WTC11 (cell line): ENCODE measurements around the gene BMX. TPM values are rescaled to one million over a fixed set of nuclear protein-coding genes. Genes with fewer than 3 reads are reported as not detected.

Experiments
- ATAC-seq: fragments of 200-7000 bp; cut with Tn5 transposase; 2 replicates; pipeline ENCODE4 v1.10.0; 2021; ENCODE audit warnings: mild to moderate bottlenecking, moderate library complexity
- CTCF ChIA-PET: fragments of 300-600 bp; sonication (Branson Sonifier 250); formaldehyde crosslinking; loops from one replicate; lab custom pipeline; 2021; ENCODE audit warnings: antibody characterized with exemption; lab: Charles Lee
- POLR2A ChIA-PET: fragments of 350-600 bp; sonication (Branson Sonifier 250); formaldehyde crosslinking; loops from one replicate; lab custom pipeline; 2021; ENCODE audit warnings: antibody characterized with exemption; lab: Charles Lee
- DNase-seq: peaks from one replicate; pipeline ENCODE4 v3.0.0; 2021; ENCODE audit warnings: low spot score
- H3K27ac Mint-ChIP-seq: 2 replicates; pipeline ENCODE4 v1.8.0; 2021; ENCODE audit warnings: mixed read lengths
- H3K27me3 Mint-ChIP-seq: 2 replicates; pipeline ENCODE4 v1.8.0; 2021; ENCODE audit warnings: low read depth, mild to moderate bottlenecking, moderate library complexity, mixed read lengths
- H3K36me3 Mint-ChIP-seq: 2 replicates; pipeline ENCODE4 v1.8.0; 2021; ENCODE audit warnings: mixed read lengths
- H3K4me1 Mint-ChIP-seq: 2 replicates; pipeline ENCODE4 v1.8.0; 2022; ENCODE audit warnings: mixed read lengths
- H3K4me3 Mint-ChIP-seq: 2 replicates; pipeline ENCODE4 v1.8.0; 2021; ENCODE audit warnings: mild to moderate bottlenecking, moderate library complexity, mixed read lengths
- H3K9me3 Mint-ChIP-seq: 2 replicates; pipeline ENCODE4 v1.8.0; 2021; ENCODE audit warnings: mixed read lengths
- AR ChIP-seq: fragments of 250-450 bp; sonication (Bioruptor Pico); IDR thresholded peaks from 2 replicates; pipeline ENCODE4 v1.9.0; 2021; ENCODE audit warnings: mild to moderate bottlenecking
- CREB1 ChIP-seq: sonication (generic); formaldehyde crosslinking; IDR thresholded peaks from 2 replicates; pipeline ENCODE4 v1.8.0; 2023; ENCODE audit warnings: mild to moderate bottlenecking, missing genetic modification reagents
- CTCF ChIP-seq: fragments of 200-600 bp; IDR thresholded peaks from 2 replicates; pipeline ENCODE4 v1.8.0; 2022; ENCODE audit warnings: antibody characterized with exemption
- ERG ChIP-seq: fragments of 250-450 bp; sonication (Bioruptor Pico); IDR thresholded peaks from 2 replicates; pipeline ENCODE4 v1.8.0; 2021; ENCODE audit warnings: mild to moderate bottlenecking
- ETV6 ChIP-seq: sonication (generic); formaldehyde crosslinking; IDR thresholded peaks from 2 replicates; pipeline ENCODE4 v1.8.1; 2022; ENCODE audit warnings: mild to moderate bottlenecking, missing genetic modification reagents
- HMGA2 ChIP-seq: fragments of 250-450 bp; sonication (Bioruptor Pico); IDR thresholded peaks from 2 replicates; pipeline ENCODE4 v1.4.0; 2021; ENCODE audit warnings: mild to moderate bottlenecking, moderate library complexity
- HMGXB4 ChIP-seq: sonication (generic); formaldehyde crosslinking; IDR thresholded peaks from 2 replicates; pipeline ENCODE4 v1.8.1; 2023; ENCODE audit warnings: mild to moderate bottlenecking, moderate library complexity, missing genetic modification reagents
- IRF1 ChIP-seq: sonication (generic); formaldehyde crosslinking; IDR thresholded peaks from 2 replicates; pipeline ENCODE4 v1.8.0; 2023; ENCODE audit warnings: missing genetic modification reagents
- MXD4 ChIP-seq: fragments of 250-450 bp; sonication (Bioruptor Pico); IDR thresholded peaks from 2 replicates; pipeline ENCODE4 v1.8.0; 2021; ENCODE audit warnings: mild to moderate bottlenecking, moderate library complexity, borderline replicate concordance
- MYBL2 ChIP-seq: sonication (generic); formaldehyde crosslinking; IDR thresholded peaks from 2 replicates; pipeline ENCODE4 v1.8.1; 2023; ENCODE audit warnings: mild to moderate bottlenecking, moderate library complexity, missing genetic modification reagents
- PRDM15 ChIP-seq: sonication (generic); formaldehyde crosslinking; IDR thresholded peaks from 2 replicates; pipeline ENCODE4 v1.8.0; 2022; ENCODE audit warnings: missing genetic modification reagents
- SMAD3 ChIP-seq: sonication (generic); formaldehyde crosslinking; IDR thresholded peaks from 2 replicates; pipeline ENCODE4 v1.8.0; 2022; ENCODE audit warnings: missing genetic modification reagents, mild to moderate bottlenecking, borderline replicate concordance
- TCF7 ChIP-seq: sonication (generic); formaldehyde crosslinking; IDR thresholded peaks from 2 replicates; pipeline ENCODE4 v1.8.0; 2022; ENCODE audit warnings: mild to moderate bottlenecking, low read depth, missing genetic modification reagents, moderate library complexity
- TP53 ChIP-seq: sonication (generic); formaldehyde crosslinking; IDR thresholded peaks from 2 replicates; pipeline ENCODE4 v1.8.1; 2023; ENCODE audit warnings: mild to moderate bottlenecking, missing genetic modification reagents
- ZBTB21 ChIP-seq: sonication (generic); formaldehyde crosslinking; IDR thresholded peaks from 2 replicates; pipeline ENCODE4 v1.8.1; 2023; ENCODE audit warnings: mild to moderate bottlenecking, missing genetic modification reagents, borderline replicate concordance
- ZNF219 ChIP-seq: sonication (generic); formaldehyde crosslinking; IDR thresholded peaks from 2 replicates; pipeline ENCODE4 v1.8.0; 2023; ENCODE audit warnings: missing genetic modification reagents, mild to moderate bottlenecking, borderline replicate concordance
- ZNF232 ChIP-seq: sonication (generic); formaldehyde crosslinking; IDR thresholded peaks from 2 replicates; pipeline ENCODE4 v1.8.0; 2022; ENCODE audit warnings: mild to moderate bottlenecking, missing genetic modification reagents
- ZNF396 ChIP-seq: fragments of 250-450 bp; sonication (Bioruptor Pico); IDR thresholded peaks from 2 replicates; pipeline ENCODE4 v1.8.0; 2021; ENCODE audit warnings: mild to moderate bottlenecking, moderate library complexity, borderline replicate concordance
- ZNF423 ChIP-seq: fragments of 250-450 bp; sonication (Bioruptor Pico); IDR thresholded peaks from 2 replicates; pipeline ENCODE4 v2.1.2; 2022; ENCODE audit warnings: mild to moderate bottlenecking, moderate library complexity
- ZNF671 ChIP-seq: fragments of 250-450 bp; sonication (Bioruptor Pico); IDR thresholded peaks from 2 replicates; pipeline ENCODE4 v1.8.0; 2021; ENCODE audit warnings: mild to moderate bottlenecking
- ZSCAN18 ChIP-seq: fragments of 250-450 bp; sonication (Bioruptor Pico); IDR thresholded peaks from 2 replicates; pipeline ENCODE4 v2.1.2; 2022; ENCODE audit warnings: mild to moderate bottlenecking, moderate library complexity
- total RNA-seq: library from RNA; stranded (reverse); gene quantifications from 3 replicates; pipeline ENCODE4 v1.2.3, GENCODE V29; 2021

BMX gene
- total RNA-seq, 1 experiment from 2014 or later: not detected

GRCh38 chrX:15602761-15603160 lies 102.2 kb downstream of the BMX start:
- H3K4me3 Mint-ChIP-seq: no peak overlapping the region
- H3K27ac Mint-ChIP-seq: no peak overlapping the region; the same call in 1 of the 2 replicates
- H3K4me1 Mint-ChIP-seq: 0 out of 2 replicates have a peak, but pooled peaks cover 4% of the 10 kb centered on the region
- no peaks in the 10 kb centered on the region for H3K9me3 Mint-ChIP-seq
- ATAC-seq (no peak), DNase-seq (no peak)
- CTCF ChIA-PET: no interaction called here
- POLR2A ChIA-PET: no interaction called here
- TF ChIP-seq ZNF396 (CRISPR knock-in tag): no peak
- H3K27me3 Mint-ChIP-seq: no peaks in the 10 kb centered on the region
- H3K36me3 Mint-ChIP-seq: no peaks in the 10 kb centered on the region

GRCh38 chrX:15605226-15605625 lies 104.6 kb downstream of the BMX start:
- POLR2A ChIA-PET: no interaction called here
- no peak overlapping the region for H3K4me3 Mint-ChIP-seq
- no peak overlapping the region for H3K27ac Mint-ChIP-seq
- no peak for ATAC-seq
- no peaks in the 10 kb centered on the region for H3K36me3 Mint-ChIP-seq
- no peak for DNase-seq
- CTCF ChIA-PET: no interaction called here
- 0 out of 2 replicates have a peak, but pooled peaks cover 4% of the 10 kb centered on the region for H3K4me1 Mint-ChIP-seq
- H3K27me3 Mint-ChIP-seq: no peaks in the 10 kb centered on the region
- no peak for TF ChIP-seq ZNF423
- TF ChIP-seq HMGXB4 (CRISPR knock-in tag): no peak
- TF ChIP-seq ETV6 (CRISPR knock-in tag): no peak
- TF ChIP-seq ZNF671 (CRISPR knock-in tag): no peak
- no peak for TF ChIP-seq CREB1 (CRISPR knock-in tag)
- no peak for TF ChIP-seq ERG
- TF ChIP-seq MXD4: no peak
- no peak for TF ChIP-seq ZNF232 (CRISPR knock-in tag)
- no peak for TF ChIP-seq ZNF219 (CRISPR knock-in tag)
- no peak for TF ChIP-seq SMAD3 (CRISPR knock-in tag)
- TF ChIP-seq IRF1: no peak
- TF ChIP-seq PRDM15 (CRISPR knock-in tag): no peak
- TF ChIP-seq CTCF: no peak
- no peak for TF ChIP-seq TP53 (CRISPR knock-in tag)
- no peak for TF ChIP-seq MYBL2 (CRISPR knock-in tag)
- TF ChIP-seq TCF7 (CRISPR knock-in tag): no peak
- no peak for TF ChIP-seq ZSCAN18
- TF ChIP-seq HMGA2 (CRISPR knock-in tag): no peak
- no peak for TF ChIP-seq ZBTB21
- TF ChIP-seq AR (CRISPR knock-in tag): no peak
- no peaks in the 10 kb centered on the region for H3K9me3 Mint-ChIP-seq
